Duodenal mucosa (tissue), 2 donors: ENCODE measurements around the gene STIL.

Experiments
- H3K27ac ChIP-seq: one replicate; pipeline ENCODE4 v1.7.0; 2013; ENCODE audit warnings: low read depth, low read length
- H3K27me3 ChIP-seq, 2 donors: one replicate each; pipeline ENCODE4 v1.7.0; 2013; ENCODE audit warnings: low read length in 2 of 2, control low read depth in 1 of 2; ENCODE audit not compliant: insufficient read depth in 2 of 2, control insufficient read depth in 1 of 2
- H3K36me3 ChIP-seq, 2 donors: one replicate each; pipeline ENCODE4 v1.7.0; 2013; ENCODE audit warnings: low read length in 2 of 2, control low read depth in 1 of 2; ENCODE audit not compliant: insufficient read depth in 2 of 2, control insufficient read depth in 1 of 2
- H3K4me1 ChIP-seq, 2 donors: one replicate each; pipeline ENCODE4 v1.7.0; 2013; ENCODE audit warnings: low read length in 2 of 2, control low read depth in 1 of 2; ENCODE audit not compliant: insufficient read depth in 2 of 2, control insufficient read depth in 1 of 2
- H3K4me3 ChIP-seq, 2 donors: one replicate each; pipeline ENCODE4 v1.7.0; 2013; ENCODE audit warnings: low read length in 2 of 2, low read depth in 1 of 2
- H3K9ac ChIP-seq, 2 donors: one replicate each; pipeline ENCODE4 v1.7.0; 2013; ENCODE audit warnings: low read length in 2 of 2, low read depth in 1 of 2
- H3K9me3 ChIP-seq, 2 donors: one replicate each; pipeline ENCODE4 v1.7.0; 2013; ENCODE audit warnings: low read length in 2 of 2, control low read depth in 1 of 2; ENCODE audit not compliant: control insufficient read depth in 1 of 2

Gene STIL

DNA sequence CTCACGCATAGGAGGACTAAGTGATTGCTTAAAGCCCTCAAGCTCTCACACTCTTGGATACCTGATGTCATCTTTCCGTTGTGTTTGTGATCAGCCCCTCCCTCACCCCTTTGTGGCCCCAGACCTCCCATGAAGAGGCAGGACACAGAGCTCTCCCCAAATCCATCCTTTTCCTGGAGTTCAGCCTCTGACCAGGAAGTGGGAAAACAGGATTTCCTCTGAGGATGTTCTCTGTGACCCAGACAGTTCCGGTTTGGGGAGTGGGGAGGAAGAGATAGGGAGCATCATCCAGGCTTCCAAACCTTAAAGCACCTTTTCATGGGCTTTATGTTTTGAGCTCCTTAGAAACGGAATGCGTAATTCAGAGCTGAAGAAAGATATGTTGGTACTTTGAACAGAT, 70.0 kb downstream of the STIL start:
- no peak overlapping the region for H3K4me3 ChIP-seq
- peaks cover 0 to 12% of the 10 kb centered on the region in 2 donors for H3K27me3 ChIP-seq
- H3K4me1 ChIP-seq: peaks cover 0 to 4% of the 10 kb centered on the region in 2 donors
- no peaks in the 10 kb centered on the region for H3K36me3 ChIP-seq
- no peaks in the 10 kb centered on the region for H3K9me3 ChIP-seq
- H3K27ac ChIP-seq: no peak overlapping the region
- H3K9ac ChIP-seq: no peak overlapping the region

DNA sequence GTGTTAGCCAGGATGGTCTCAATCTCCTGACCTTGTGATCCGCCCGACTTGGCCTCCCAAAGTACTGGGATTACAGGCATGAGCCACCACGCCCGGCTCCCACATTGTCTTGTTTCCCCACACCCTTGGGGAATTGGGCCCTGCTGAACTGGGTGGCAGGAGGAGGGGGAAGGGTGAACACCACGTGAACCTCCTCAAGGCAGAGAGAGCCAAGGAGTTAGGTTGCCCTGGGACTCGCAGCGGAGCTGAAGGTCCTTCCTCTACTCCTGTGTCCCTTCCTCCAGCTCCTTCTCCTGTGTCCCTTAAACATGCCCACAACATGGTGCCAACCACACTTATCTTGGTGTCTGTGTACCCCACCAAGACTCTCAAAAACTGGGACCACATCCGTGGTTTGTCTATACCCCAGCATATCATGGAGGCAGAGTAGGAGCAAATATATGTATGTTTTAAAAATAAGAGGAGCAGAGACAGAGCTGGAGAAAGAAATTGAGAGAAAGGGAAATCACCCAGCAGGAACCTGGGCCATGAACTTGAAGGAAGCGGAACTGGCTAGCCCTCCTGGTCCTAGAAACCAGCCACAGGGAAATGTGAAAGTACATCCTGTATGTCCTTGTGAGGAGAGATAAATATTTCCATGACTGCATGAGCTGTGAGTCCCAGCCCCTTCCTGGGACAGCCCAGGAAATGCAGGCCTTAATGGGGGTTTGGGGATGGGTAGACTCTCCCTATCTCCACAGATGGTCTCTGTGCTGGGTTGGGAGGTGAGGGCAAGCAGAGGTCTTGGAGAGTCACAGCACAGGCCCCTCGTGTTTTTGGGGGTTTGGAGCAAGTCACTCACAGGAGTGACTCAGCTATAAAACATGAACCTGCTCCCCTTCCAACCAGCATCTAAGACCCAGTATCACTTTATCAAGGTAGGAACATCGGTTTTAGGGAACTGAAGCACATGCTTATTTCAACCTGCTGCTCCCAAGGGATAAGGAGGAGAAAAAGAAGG, 72.5 kb downstream of the STIL start:
- H3K27ac ChIP-seq: no peak overlapping the region
- H3K27me3 ChIP-seq: peaks cover 0 to 12% of the 10 kb centered on the region in 2 donors
- H3K9ac ChIP-seq: no peak overlapping the region
- H3K4me1 ChIP-seq: no peaks in the 10 kb centered on the region
- H3K9me3 ChIP-seq: no peaks in the 10 kb centered on the region
- no peak overlapping the region for H3K4me3 ChIP-seq
- no peaks in the 10 kb centered on the region for H3K36me3 ChIP-seq

DNA sequence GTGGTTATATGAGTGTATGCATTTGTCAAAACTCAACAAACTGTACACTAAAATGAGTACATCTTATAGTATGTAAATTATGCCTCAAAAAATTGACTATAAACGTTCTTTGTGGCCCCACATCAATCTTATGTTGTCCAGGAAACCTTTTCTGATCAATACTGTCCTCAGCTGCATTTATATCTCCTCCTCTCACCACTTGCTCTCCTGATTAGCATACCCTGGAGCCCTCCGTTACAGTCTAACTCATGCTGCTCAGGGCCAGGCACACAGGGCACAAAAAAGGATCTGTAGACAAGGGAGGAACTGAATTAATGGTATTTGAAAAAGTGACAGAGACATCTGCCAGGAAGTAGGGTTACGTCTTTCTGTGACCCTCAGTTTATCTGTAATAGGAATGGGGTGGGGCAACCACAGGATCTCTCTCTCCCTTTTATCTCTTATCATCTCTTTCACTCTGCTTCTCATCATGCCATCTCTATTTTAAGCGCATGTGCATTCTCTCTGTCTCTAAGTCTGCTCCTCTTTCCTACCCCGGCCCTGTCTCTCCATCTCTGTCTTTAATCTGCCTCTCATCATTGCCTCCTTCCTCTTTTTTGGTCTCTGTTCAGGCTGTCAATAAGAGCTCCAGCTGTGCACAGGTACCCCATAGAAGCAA, 74.9 kb downstream of the STIL start:
- no peaks in the 10 kb centered on the region for H3K9me3 ChIP-seq
- H3K4me1 ChIP-seq: no peaks in the 10 kb centered on the region
- no peak overlapping the region for H3K4me3 ChIP-seq
- H3K36me3 ChIP-seq: no peaks in the 10 kb centered on the region
- H3K9ac ChIP-seq: no peak overlapping the region
- H3K27me3 ChIP-seq: peaks cover 4 to 20% of the 10 kb centered on the region in 2 donors
- no peak overlapping the region for H3K27ac ChIP-seq

DNA sequence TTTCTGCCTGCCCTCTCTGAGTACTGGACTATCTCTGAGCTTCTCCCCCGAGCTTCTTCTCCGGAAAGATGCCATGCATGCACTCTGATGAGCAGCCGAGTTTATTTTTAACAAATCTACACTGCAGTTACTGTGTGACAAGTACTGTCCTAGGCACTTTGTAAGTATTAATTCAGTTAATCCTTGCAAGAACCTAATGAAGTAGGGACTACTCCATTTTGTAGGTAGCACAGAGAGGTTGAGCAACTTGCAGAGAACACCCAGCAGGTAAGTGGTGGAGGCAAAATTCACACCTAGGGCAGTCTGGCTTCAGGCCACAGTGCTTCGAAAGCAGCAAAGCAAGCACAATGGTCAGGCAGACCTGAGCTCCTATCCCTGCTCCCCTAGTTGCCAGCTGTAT, 78.1 kb downstream of the STIL start:
- H3K27me3 ChIP-seq: peaks cover 33 to 43% of the 10 kb centered on the region in 2 donors
- no peak overlapping the region for H3K9ac ChIP-seq
- H3K27ac ChIP-seq: no peak overlapping the region
- peaks cover 5 to 7% of the 10 kb centered on the region in 2 donors for H3K4me1 ChIP-seq
- no peaks in the 10 kb centered on the region for H3K9me3 ChIP-seq
- H3K36me3 ChIP-seq: no peaks in the 10 kb centered on the region
- no peak overlapping the region for H3K4me3 ChIP-seq

DNA sequence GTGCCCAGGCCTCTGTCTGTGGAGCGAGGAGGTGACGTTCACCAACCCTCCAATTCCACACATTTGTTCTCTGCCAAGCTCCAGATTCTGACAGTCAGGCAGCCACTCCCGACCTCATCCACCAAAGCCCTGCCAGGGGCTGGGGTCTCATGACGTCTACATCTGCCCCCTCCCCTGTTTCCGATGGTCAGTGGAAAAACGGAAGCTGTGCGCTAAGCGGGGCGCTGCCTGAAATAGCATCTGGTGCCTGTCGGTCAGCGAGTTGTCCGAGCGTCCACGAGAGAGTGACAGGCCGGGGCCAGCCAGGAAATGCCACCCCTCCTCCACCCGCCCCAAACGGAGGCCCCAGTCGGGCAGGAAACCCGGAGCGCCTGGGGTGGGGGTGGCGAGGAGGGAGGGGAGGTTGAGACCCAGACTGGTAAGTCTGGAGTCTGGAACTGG, 78.7 kb downstream of the STIL start:
- H3K9ac ChIP-seq: no peak overlapping the region
- H3K36me3 ChIP-seq: no peaks in the 10 kb centered on the region
- H3K4me1 ChIP-seq: peaks cover 5 to 7% of the 10 kb centered on the region in 2 donors
- H3K4me3 ChIP-seq: no peak overlapping the region
- H3K27me3 ChIP-seq: peaks cover 38 to 49% of the 10 kb centered on the region in 2 donors
- H3K9me3 ChIP-seq: no peaks in the 10 kb centered on the region
- H3K27ac ChIP-seq: no peak overlapping the region

DNA sequence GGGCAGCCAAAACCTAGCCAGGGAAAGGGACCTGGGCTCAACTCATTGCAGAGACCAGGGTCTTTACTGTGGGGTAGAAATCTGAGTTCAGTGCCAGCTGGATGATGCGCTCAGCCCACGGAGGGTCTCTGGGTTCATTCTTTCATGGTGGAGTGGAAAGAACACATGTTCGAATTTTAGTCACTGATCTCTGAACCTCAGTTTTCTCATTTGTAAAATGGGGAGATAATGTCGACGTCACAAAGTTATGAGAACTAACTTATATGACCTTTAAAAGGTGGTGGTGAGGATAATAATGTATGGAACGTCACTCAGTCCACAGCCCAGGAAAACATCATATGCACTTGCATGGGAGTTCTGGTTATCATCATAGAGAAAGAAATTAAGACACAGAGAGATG, 80.8 kb downstream of the STIL start:
- Histone ChIP-seq H3K36me3 (no peaks in the 10 kb centered on the region), H3K27ac (no peak overlapping the region), H3K4me1 (peaks cover 5 to 7% of the 10 kb centered on the region in 2 donors), H3K9me3 (no peaks in the 10 kb centered on the region), H3K27me3 (peaks cover 59 to 64% of the 10 kb centered on the region in 2 donors), H3K4me3 (no peak overlapping the region), H3K9ac (no peak overlapping the region)

DNA sequence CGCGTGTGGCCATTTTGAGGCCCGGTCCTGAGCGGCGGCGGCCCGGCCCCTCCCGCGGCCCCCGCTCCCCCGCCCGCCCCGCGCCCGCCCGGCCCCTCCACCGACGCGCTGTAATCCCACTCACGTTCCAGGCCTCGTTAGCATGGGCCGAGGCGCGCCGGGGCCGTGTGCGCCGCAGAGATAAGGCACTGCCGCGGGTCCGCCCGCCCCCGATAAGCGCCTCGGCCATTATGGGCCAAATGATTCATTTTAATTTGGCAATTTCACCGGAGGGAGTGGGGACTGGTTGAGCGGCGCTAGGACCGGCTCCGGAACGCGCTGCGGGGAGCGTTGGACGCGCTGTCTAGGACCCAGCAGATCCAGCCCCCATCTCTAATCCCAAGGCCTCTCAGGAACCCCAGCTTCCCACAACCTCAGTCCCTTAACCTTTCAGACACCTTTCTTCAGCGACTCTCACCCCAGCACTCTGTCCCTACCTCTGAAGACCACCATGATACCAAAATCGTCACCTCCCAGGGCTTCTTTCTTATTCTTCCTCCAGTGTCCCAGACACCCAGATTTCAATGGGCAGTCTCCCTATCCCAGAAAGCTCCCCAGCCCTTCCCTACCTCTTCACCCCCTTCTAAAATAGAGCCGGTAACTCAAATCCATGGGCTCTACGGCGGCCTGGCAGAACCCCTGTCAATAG, 81.6 kb downstream of the STIL start, which contains the start of gene TAL1:
Gene TAL1, minus strand, starts transcription at position 39 of the 688 bp plus-strand sequence. CDS start 6,337 bp downstream, outside the sequence.
- Histone ChIP-seq H3K9me3 (no peaks in the 10 kb centered on the region), H3K4me3 (peak within 1 kb of the TSS; percentile 47 to 55), H3K27me3 (peaks cover 67 to 73% of the 10 kb centered on the region in 2 donors), H3K4me1 (peaks cover 5 to 7% of the 10 kb centered on the region in 2 donors), H3K9ac (no peak within 1 kb of the TSS), H3K36me3 (no peaks in the 10 kb centered on the region), H3K27ac (peak within 1 kb of the TSS; percentile 8)

DNA sequence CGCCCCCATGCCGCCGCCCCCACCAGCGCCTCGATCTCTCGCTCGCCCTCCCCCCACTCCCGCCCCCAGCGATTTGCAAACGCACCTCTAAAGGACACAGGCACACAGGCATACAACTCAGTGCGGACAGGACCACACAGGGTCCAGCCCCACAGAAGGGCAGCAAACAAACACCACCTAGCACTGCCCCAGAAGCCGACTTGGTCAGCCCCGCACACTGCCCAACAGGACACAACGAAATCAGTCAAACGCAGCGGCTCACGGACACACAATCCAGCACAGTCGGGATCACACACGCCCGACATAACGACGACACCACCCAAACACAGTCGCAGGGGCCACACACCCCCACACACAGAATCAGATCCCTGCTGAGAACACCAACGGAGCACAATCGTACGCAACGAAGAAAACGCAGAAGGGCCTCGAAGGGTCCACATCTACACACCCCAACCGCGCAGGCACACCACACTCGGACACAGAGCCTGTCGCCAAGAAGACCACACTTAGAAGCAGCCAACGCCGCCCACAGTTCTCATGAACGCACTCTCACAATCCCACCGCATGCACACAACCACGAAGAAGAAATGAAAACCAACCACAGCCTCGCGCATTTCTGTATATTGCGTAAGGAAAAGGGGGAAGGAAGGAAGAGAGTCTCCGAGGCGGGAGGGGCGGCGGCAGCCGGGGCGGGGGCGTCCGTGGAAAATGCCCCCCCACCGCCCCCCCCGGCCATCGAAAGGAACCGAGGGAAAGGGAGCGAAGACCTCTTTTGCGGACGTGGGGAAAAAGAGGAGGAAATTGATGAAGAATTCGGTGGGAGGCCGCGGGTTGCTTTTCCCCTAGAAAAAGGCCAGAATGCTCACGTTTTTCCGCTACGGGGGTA, 82.4 kb downstream of the STIL start:
- Histone ChIP-seq H3K27ac (peak overlapping the region; percentile 8), H3K27me3 (peaks cover 73 to 80% of the 10 kb centered on the region in 2 donors)

DNA sequence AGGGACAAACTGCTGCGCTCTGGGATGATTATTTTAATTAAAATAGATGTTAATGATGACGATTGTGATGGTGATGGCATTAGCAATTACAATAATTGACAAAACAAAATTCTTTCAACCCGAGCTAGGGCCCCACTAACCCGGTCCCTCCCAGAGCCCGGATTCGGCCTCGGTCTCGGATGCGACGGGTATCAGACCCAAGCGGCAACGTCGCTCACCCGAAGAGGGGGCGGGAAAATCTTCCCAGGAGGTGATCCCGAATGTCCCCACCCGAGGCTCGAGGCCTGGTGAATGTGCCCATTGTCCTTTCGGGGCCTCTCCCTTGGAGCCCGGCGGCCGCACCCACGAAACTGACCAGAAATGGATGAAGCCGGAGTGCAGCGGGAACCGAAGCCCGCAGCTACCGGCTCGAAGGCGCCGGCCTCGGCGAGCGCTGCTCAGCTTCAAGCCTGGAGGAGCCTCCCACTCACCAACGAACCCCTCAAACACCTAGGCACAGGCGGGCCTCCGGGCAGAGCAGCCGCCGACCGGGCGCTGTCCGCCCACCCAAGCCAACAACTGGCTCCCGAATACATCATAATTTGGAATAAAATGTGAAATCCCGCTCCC, 83.2 kb downstream of the STIL start:
- H3K27me3 ChIP-seq: peaks cover 81 to 88% of the 10 kb centered on the region in 2 donors
- H3K9ac ChIP-seq: no peak overlapping the region
- H3K36me3 ChIP-seq: no peaks in the 10 kb centered on the region
- no peak overlapping the region for H3K27ac ChIP-seq
- no peaks in the 10 kb centered on the region for H3K9me3 ChIP-seq
- H3K4me1 ChIP-seq: peaks cover 7 to 14% of the 10 kb centered on the region in 2 donors
- H3K4me3 ChIP-seq: peak overlapping the region in 1 of 2 donors; percentile 36

More for the DNA sequence above, 82.4 kb downstream of the STIL start:
- Histone ChIP-seq H3K4me1 (peaks cover 7% of the 10 kb centered on the region in 2 donors), H3K9ac (no peak overlapping the region), H3K9me3 (no peaks in the 10 kb centered on the region), H3K4me3 (peak overlapping the region; percentile 47 to 55), H3K36me3 (no peaks in the 10 kb centered on the region)
